SK-N-SH treated with all-trans-retinoic acid at 6 μM for 48 hours (cell line): ENCODE data around the gene MTA3.
"Not testable (repeated sequence)": the region's sequence is repeated elsewhere in the genome, so short reads cannot be mapped to it uniquely, and the experiment has no call there.

Experiments used
- ATAC-seq: fragments of 200-7000 bp; cut with Tn5 transposase; 3 replicates; pipeline ENCODE4 v1.9.1; 2020; ENCODE audit warnings: mild to moderate bottlenecking, moderate library complexity
- ARNTL ChIP-seq: fragments of 450-650 bp; formaldehyde crosslinking; IDR thresholded peaks from 2 replicates; pipeline ENCODE4 v1.5.0; 2020; ENCODE audit warnings: low read depth, mild to moderate bottlenecking, moderate library complexity, borderline replicate concordance
- BACH2 ChIP-seq: fragments of 250-450 bp; sonication (Bioruptor Pico); IDR thresholded peaks from 2 replicates; pipeline ENCODE4 v1.9.0; 2021; ENCODE audit warnings: mild to moderate bottlenecking, borderline replicate concordance
- CREB5 ChIP-seq: fragments of 250-450 bp; sonication (Bioruptor Pico); IDR thresholded peaks from 2 replicates; pipeline ENCODE4 v1.5.1; 2020; ENCODE audit warnings: low read depth, mild to moderate bottlenecking, moderate library complexity
- CSDC2 ChIP-seq: fragments of 250-450 bp; sonication (Bioruptor Pico); IDR thresholded peaks from 2 replicates; pipeline ENCODE4 v1.5.0; 2020; ENCODE audit warnings: mild to moderate bottlenecking, moderate library complexity
- CSRNP3 ChIP-seq: fragments of 250-450 bp; sonication (Bioruptor Pico); IDR thresholded peaks from 2 replicates; pipeline ENCODE4 v1.5.1; 2021; ENCODE audit warnings: mild to moderate bottlenecking, moderate library complexity
- ESRRG ChIP-seq: fragments of 250-450 bp; sonication (Bioruptor Pico); IDR thresholded peaks from 2 replicates; pipeline ENCODE4 v1.6.1; 2021; ENCODE audit warnings: mild to moderate bottlenecking
- GLIS3 ChIP-seq: fragments of 250-450 bp; sonication (Bioruptor Pico); IDR thresholded peaks from 2 replicates; pipeline ENCODE4 v1.5.0; 2020; ENCODE audit warnings: mild to moderate bottlenecking, moderate library complexity
- ISL1 ChIP-seq: fragments of 250-450 bp; sonication (Bioruptor Pico); IDR thresholded peaks from 2 replicates; pipeline ENCODE4 v2.1.2; 2022; ENCODE audit warnings: mild to moderate bottlenecking, moderate library complexity
- OSR1 ChIP-seq: fragments of 250-450 bp; sonication (Bioruptor Pico); IDR thresholded peaks from 2 replicates; pipeline ENCODE4 v1.8.0; 2022; ENCODE audit warnings: moderate library complexity, mild to moderate bottlenecking, inconsistent platforms
- PATZ1 ChIP-seq: fragments of 250-450 bp; sonication (Bioruptor Pico); IDR thresholded peaks from 2 replicates; pipeline ENCODE4 v1.8.0; 2020; ENCODE audit warnings: mild to moderate bottlenecking, moderate library complexity, borderline replicate concordance
- POU6F1 ChIP-seq: fragments of 250-450 bp; sonication (Bioruptor Pico); IDR thresholded peaks from 2 replicates; pipeline ENCODE4 v1.8.0; 2021; ENCODE audit warnings: low read depth, mild to moderate bottlenecking, moderate library complexity, borderline replicate concordance
- PPARA ChIP-seq: fragments of 250-450 bp; sonication (Bioruptor Pico); IDR thresholded peaks from 2 replicates; pipeline ENCODE4 v1.5.0; 2020; ENCODE audit warnings: mild to moderate bottlenecking, borderline replicate concordance
- RARB ChIP-seq: fragments of 250-450 bp; sonication (Bioruptor Pico); IDR thresholded peaks from 2 replicates; pipeline ENCODE4 v1.8.0; 2021; ENCODE audit warnings: mild to moderate bottlenecking, moderate library complexity
- SNAI2 ChIP-seq: fragments of 250-450 bp; sonication (Bioruptor Pico); IDR thresholded peaks from 2 replicates; pipeline ENCODE4 v1.5.0; 2020; ENCODE audit warnings: mild to moderate bottlenecking, moderate library complexity
- TCF4 ChIP-seq: fragments of 250-450 bp; sonication (Bioruptor Pico); IDR thresholded peaks from 2 replicates; pipeline ENCODE4 v1.8.0; 2021; ENCODE audit warnings: mild to moderate bottlenecking, moderate library complexity, borderline replicate concordance
- TOX ChIP-seq: fragments of 250-450 bp; sonication (Bioruptor Pico); IDR thresholded peaks from 2 replicates; pipeline ENCODE4 v1.8.0; 2021; ENCODE audit warnings: mild to moderate bottlenecking, moderate library complexity, borderline replicate concordance
- TSHZ2 ChIP-seq: fragments of 250-450 bp; sonication (Bioruptor Pico); IDR thresholded peaks from 2 replicates; pipeline ENCODE4 v1.5.0; 2020; ENCODE audit warnings: mild to moderate bottlenecking, moderate library complexity
- ZC3H10 ChIP-seq: fragments of 250-450 bp; sonication (Bioruptor Pico); IDR thresholded peaks from 2 replicates; pipeline ENCODE4 v1.5.1; 2021; ENCODE audit warnings: mild to moderate bottlenecking, moderate library complexity
- ZFP3 ChIP-seq: fragments of 250-450 bp; sonication (Bioruptor Pico); IDR thresholded peaks from 2 replicates; pipeline ENCODE4 v1.5.0; 2020; ENCODE audit warnings: mild to moderate bottlenecking, moderate library complexity
- ZFP30 ChIP-seq: fragments of 450-650 bp; formaldehyde crosslinking; IDR thresholded peaks from 2 replicates; pipeline ENCODE4 v1.5.0; 2022; ENCODE audit warnings: mild to moderate bottlenecking, moderate library complexity
- ZNF565 ChIP-seq: fragments of 450-650 bp; formaldehyde crosslinking; conservative IDR thresholded peaks from 2 replicates; pipeline ENCODE4 v1.5.0; 2020; ENCODE audit warnings: low read depth, mild to moderate bottlenecking, moderate library complexity
- ZNF70 ChIP-seq: fragments of 450-650 bp; formaldehyde crosslinking; IDR thresholded peaks from 2 replicates; pipeline ENCODE4 v1.5.0; 2020; ENCODE audit warnings: mild to moderate bottlenecking, moderate library complexity
- ZNF8 ChIP-seq: fragments of 450-650 bp; formaldehyde crosslinking; IDR thresholded peaks from 2 replicates; pipeline ENCODE4 v1.5.0; 2020; ENCODE audit warnings: mild to moderate bottlenecking, moderate library complexity

MTA3 gene

GRCh38 chr2:42581257-42581656 lies 12.8 kb downstream of the MTA3 start:
- ATAC-seq: no peak

GRCh38 chr2:42584628-42585027 lies 16.2 kb downstream of the MTA3 start:
- ATAC-seq: not testable (repeated sequence)

More at GRCh38 chr2:42581257-42581656, 12.8 kb downstream of the MTA3 start:
- no peak for TF ChIP-seq CREB5 (CRISPR knock-in tag)
- TF ChIP-seq POU6F1 (CRISPR knock-in tag): no peak
- TF ChIP-seq ZFP30: no peak
- TF ChIP-seq SNAI2 (CRISPR knock-in tag): no peak
- TF ChIP-seq ZFP3 (CRISPR knock-in tag): no peak
- no peak for TF ChIP-seq TOX (CRISPR knock-in tag)
- TF ChIP-seq PPARA (CRISPR knock-in tag): no peak
- TF ChIP-seq OSR1 (CRISPR knock-in tag): no peak
- TF ChIP-seq ZNF8 (CRISPR knock-in tag): no peak
- TF ChIP-seq ESRRG (CRISPR knock-in tag): no peak
- no peak for TF ChIP-seq CSRNP3 (CRISPR knock-in tag)
- no peak for TF ChIP-seq RARB
- no peak for TF ChIP-seq BACH2 (CRISPR knock-in tag)
- no peak for TF ChIP-seq ZNF70 (CRISPR knock-in tag)
- no peak for TF ChIP-seq TSHZ2 (CRISPR knock-in tag)
- TF ChIP-seq TCF4: no peak
- no peak for TF ChIP-seq ZNF565
- TF ChIP-seq ISL1 (CRISPR knock-in tag): no peak
- no peak for TF ChIP-seq ZC3H10
- no peak for TF ChIP-seq GLIS3

- ATAC-seq: no peak
- TF ChIP-seq OSR1 (CRISPR knock-in tag) (no peak), ZNF70 (CRISPR knock-in tag) (no peak), TCF4 (no peak), ARNTL (no peak), ISL1 (CRISPR knock-in tag) (no peak), ZC3H10 (no peak), ZNF565 (no peak), CREB5 (CRISPR knock-in tag) (no peak), ZNF8 (CRISPR knock-in tag) (no peak), SNAI2 (CRISPR knock-in tag) (no peak), CSDC2 (CRISPR knock-in tag) (no peak), TSHZ2 (CRISPR knock-in tag) (no peak), PPARA (CRISPR knock-in tag) (no peak), PATZ1 (no peak)
Measured at GRCh38 chr2:42585779-42586178, 17.3 kb downstream of the MTA3 start.
